Activated T-cell treated with anti-CD3 and anti-CD28 coated beads, Interleukin-2, amount 50 U/mL, for 72 hours (primary cell): Measurements from ENCODE around the gene DCC. TPM values are rescaled to one million over a fixed set of nuclear protein-coding genes. Genes with fewer than 3 reads are reported as not detected.

ENCODE experiments used
- ATAC-seq, 2 donors: fragments of 150-1000 bp; cut with Tn5 transposase; replicated peaks in 1 of 2; 2 replicates each; pipeline ENCODE4 v1.10.0; 2021; ENCODE audit warnings: moderate library complexity in 2 of 2, mild to moderate bottlenecking in 1 of 2
- DNase-seq, 2 donors: peaks; one replicate each; pipeline ENCODE4 v3.0.0; 2021 to 2022; ENCODE audit warnings: mixed read lengths in 1 of 2
- H3K27ac Mint-ChIP-seq: one replicate; pipeline ENCODE4 v1.8.0; 2022; ENCODE audit warnings: mild to moderate bottlenecking, moderate library complexity, mixed read lengths
- H3K27me3 Mint-ChIP-seq: one replicate; pipeline ENCODE4 v1.8.0; 2022; ENCODE audit warnings: low read depth, mixed read lengths
- H3K36me3 Mint-ChIP-seq, 2 donors: one replicate each; pipeline ENCODE4 v1.8.0; 2022; ENCODE audit warnings: mixed read lengths in 2 of 2, mild to moderate bottlenecking in 1 of 2; ENCODE audit not compliant: insufficient read depth in 2 of 2
- H3K4me1 Mint-ChIP-seq: one replicate; pipeline ENCODE4 v1.8.0; 2022; ENCODE audit warnings: low read depth, mixed read lengths
- H3K4me3 Mint-ChIP-seq, 2 donors: one replicate each; pipeline ENCODE4 v1.8.0; 2022; ENCODE audit warnings: mild to moderate bottlenecking in 2 of 2, mixed read lengths in 2 of 2, moderate library complexity in 2 of 2
- H3K9me3 Mint-ChIP-seq, 2 donors: one replicate each; pipeline ENCODE4 v1.8.0; 2022; ENCODE audit warnings: mixed read lengths in 2 of 2
- total RNA-seq, 2 donors: library from RNA; stranded (reverse); gene quantifications; one replicate each; pipeline ENCODE4 v1.2.3, GENCODE V29; 2022

The DCC gene
- total RNA-seq, 2 donors from 2014 or later, result not detected

GRCh38 chr18:52403291-52404021 lies 63.5 kb downstream of the DCC start:
- H3K27me3 Mint-ChIP-seq, result no peaks in the 10 kb centered on the region
- peaks cover 0 to 4% of the 10 kb centered on the region in 2 donors for H3K9me3 Mint-ChIP-seq
- H3K4me1 Mint-ChIP-seq, result no peaks in the 10 kb centered on the region
- H3K36me3 Mint-ChIP-seq, result no peaks in the 10 kb centered on the region
- H3K4me3 Mint-ChIP-seq, result no peak overlapping the region
- ATAC-seq (no peak), DNase-seq (no peak)
- H3K27ac Mint-ChIP-seq, result no peak overlapping the region

DNA sequence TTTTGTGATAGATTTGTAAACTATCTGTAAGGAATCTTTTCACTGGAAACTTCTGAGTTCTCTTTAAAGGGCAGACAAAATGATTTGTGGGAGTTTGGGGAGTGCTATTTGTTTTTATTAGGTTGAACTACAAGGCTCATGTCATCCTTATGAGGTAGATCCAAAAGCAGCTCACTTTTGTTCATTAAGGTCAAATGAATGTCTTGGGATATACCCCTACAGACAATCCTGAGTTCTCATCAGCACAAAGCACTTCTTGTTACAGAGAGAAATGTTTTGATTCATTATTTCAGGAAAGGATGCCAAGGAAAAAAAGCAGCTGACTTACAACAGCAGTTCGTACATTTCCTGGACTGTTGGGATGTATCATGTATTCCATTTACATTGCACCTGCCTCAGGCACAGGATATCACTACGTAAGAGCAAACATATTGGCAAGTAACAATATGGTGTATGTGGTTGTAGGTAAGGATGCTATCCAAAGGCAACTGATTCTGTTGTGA lies 68.9 kb downstream of the DCC start:
- Mint-ChIP-seq H3K36me3 (no peaks in the 10 kb centered on the region), H3K4me1 (no peaks in the 10 kb centered on the region), H3K27me3 (no peaks in the 10 kb centered on the region), H3K4me3 (no peak overlapping the region), H3K9me3 (peaks cover 2 to 4% of the 10 kb centered on the region in 2 donors), H3K27ac (no peak overlapping the region)
- DNase-seq (no peak), ATAC-seq (no peak)

DNA sequence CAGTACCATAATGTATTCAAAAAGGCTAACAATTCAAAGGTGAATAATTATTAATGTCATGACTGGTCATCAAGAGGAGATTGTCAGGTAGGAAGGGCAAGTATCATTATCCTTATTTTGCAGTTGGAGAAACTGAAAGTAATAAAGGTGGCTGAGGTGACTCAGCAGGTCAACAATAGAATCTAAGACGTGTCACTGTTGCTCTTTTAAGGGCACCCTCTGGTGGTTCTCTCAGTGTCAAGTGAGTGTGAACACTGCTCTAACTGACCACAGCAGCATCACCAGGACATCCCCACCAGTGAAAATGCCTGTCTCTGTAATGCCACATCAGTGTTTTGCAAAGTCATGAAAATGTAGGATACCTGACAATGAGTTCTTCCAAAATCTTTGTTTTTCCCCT lies 69.7 kb downstream of the DCC start:
- no peak overlapping the region for H3K4me3 Mint-ChIP-seq
- DNase-seq (no peak), ATAC-seq (no peak)
- no peak overlapping the region for H3K27ac Mint-ChIP-seq
- H3K9me3 Mint-ChIP-seq, result peaks cover 2% of the 10 kb centered on the region in 2 donors
- H3K36me3 Mint-ChIP-seq, result no peaks in the 10 kb centered on the region
- no peaks in the 10 kb centered on the region for H3K4me1 Mint-ChIP-seq
- H3K27me3 Mint-ChIP-seq, result no peaks in the 10 kb centered on the region

GRCh38 chr18:52415131-52415530 lies 75.1 kb downstream of the DCC start:
- Mint-ChIP-seq H3K4me1 (no peaks in the 10 kb centered on the region), H3K9me3 (peaks cover 0 to 7% of the 10 kb centered on the region in 2 donors), H3K27ac (no peak overlapping the region), H3K36me3 (no peaks in the 10 kb centered on the region), H3K27me3 (no peaks in the 10 kb centered on the region), H3K4me3 (no peak overlapping the region)
- ATAC-seq, result no peak
- DNase-seq, result no peak

GRCh38 chr18:52422985-52423601 lies 83.1 kb downstream of the DCC start:
- H3K27me3 Mint-ChIP-seq, result no peaks in the 10 kb centered on the region
- ATAC-seq (no peak), DNase-seq (no peak)
- no peaks in the 10 kb centered on the region for H3K36me3 Mint-ChIP-seq
- peaks cover 2 to 6% of the 10 kb centered on the region in 2 donors for H3K9me3 Mint-ChIP-seq
- H3K27ac Mint-ChIP-seq, result no peak overlapping the region
- H3K4me3 Mint-ChIP-seq, result no peak overlapping the region
- H3K4me1 Mint-ChIP-seq, result no peaks in the 10 kb centered on the region

DNA sequence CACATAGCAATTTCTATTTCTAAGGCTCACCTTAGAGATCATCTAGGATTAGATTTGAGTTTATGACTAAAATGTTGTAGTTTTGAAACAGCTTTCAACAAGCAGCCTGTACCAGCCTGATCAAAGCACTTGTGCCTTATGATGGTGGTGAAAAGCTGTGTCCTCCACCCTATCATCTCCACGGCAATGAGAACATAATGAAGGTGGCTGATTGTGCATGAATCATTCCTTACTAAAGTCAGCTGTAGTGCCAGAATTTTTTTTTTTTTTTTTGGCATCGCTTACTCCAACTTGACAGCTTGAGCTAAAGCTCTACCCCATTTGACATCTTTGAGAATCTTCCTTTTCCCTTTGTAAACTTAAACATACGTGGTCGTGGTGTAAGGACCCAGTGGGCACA lies 86.0 kb downstream of the DCC start:
- Mint-ChIP-seq H3K27ac (no peak overlapping the region), H3K36me3 (no peaks in the 10 kb centered on the region), H3K4me3 (no peak overlapping the region), H3K9me3 (peaks cover under 1 to 3% of the 10 kb centered on the region in 2 donors), H3K27me3 (no peaks in the 10 kb centered on the region), H3K4me1 (no peaks in the 10 kb centered on the region)
- ATAC-seq (no peak), DNase-seq (no peak)

DNA sequence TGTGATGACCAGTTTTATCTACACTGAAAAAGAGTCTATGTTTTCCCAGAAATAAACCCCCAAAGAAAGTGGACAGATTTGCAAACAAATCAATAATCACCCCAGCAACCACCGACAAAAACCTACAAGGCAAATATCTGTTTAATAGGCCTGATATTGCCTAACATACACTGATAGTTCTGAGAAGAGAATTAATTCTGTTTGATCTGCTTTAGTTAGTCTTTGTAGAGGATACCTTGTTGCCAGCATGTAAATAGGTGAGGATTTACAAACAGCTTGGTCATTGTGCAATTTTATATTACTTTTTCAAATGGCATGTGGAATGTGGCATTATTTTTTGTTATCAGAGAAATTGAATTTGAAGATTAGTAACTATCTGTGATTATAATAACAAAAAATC lies 86.5 kb downstream of the DCC start:
- no peaks in the 10 kb centered on the region for H3K36me3 Mint-ChIP-seq
- peaks cover 0 to 3% of the 10 kb centered on the region in 2 donors for H3K9me3 Mint-ChIP-seq
- no peak overlapping the region for H3K27ac Mint-ChIP-seq
- H3K4me1 Mint-ChIP-seq, result no peaks in the 10 kb centered on the region
- ATAC-seq (no peak), DNase-seq (no peak)
- H3K4me3 Mint-ChIP-seq, result no peak overlapping the region
- H3K27me3 Mint-ChIP-seq, result no peaks in the 10 kb centered on the region

GRCh38 chr18:52427521-52428175 lies 87.7 kb downstream of the DCC start:
- peaks cover 0 to 2% of the 10 kb centered on the region in 2 donors for H3K9me3 Mint-ChIP-seq
- no peak for ATAC-seq

GRCh38 chr18:52431683-52432082 lies 91.7 kb downstream of the DCC start:
- Mint-ChIP-seq H3K9me3 (peaks cover 2% of the 10 kb centered on the region in 2 donors), H3K27ac (no peak overlapping the region), H3K4me3 (no peak overlapping the region), H3K4me1 (no peaks in the 10 kb centered on the region), H3K36me3 (no peaks in the 10 kb centered on the region), H3K27me3 (no peaks in the 10 kb centered on the region)
- DNase-seq (no peak), ATAC-seq (no peak)

More at GRCh38 chr18:52427521-52428175, 87.7 kb downstream of the DCC start:
- no peaks in the 10 kb centered on the region for H3K36me3 Mint-ChIP-seq
- no peaks in the 10 kb centered on the region for H3K4me1 Mint-ChIP-seq
- no peaks in the 10 kb centered on the region for H3K27me3 Mint-ChIP-seq
- no peak overlapping the region for H3K27ac Mint-ChIP-seq
- DNase-seq, result no peak
- no peak overlapping the region for H3K4me3 Mint-ChIP-seq

DNA sequence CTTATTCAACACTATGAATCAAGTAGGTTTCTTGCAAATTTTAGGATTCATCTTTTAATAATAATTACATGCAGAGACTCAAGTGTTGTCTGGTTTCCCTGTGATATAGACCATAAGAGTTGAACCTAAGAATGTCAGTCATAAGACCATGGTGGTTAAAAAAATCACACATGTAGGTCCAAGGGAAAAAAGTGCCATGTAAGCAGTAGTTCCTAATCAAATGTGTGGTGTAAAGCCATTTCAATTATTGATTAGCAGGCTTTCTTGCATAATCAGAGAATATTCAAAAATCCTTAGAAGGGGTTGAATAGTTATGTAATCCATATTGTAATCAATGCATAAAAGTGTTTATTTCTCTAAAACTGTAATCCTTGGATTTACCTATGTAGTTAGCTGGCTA lies 93.8 kb downstream of the DCC start:
- H3K36me3 Mint-ChIP-seq, result no peaks in the 10 kb centered on the region
- no peaks in the 10 kb centered on the region for H3K4me1 Mint-ChIP-seq
- H3K27ac Mint-ChIP-seq, result no peak overlapping the region
- DNase-seq, result no peak
- H3K9me3 Mint-ChIP-seq, result peaks cover 2 to 4% of the 10 kb centered on the region in 2 donors
- no peak for ATAC-seq
- no peak overlapping the region for H3K4me3 Mint-ChIP-seq
- no peaks in the 10 kb centered on the region for H3K27me3 Mint-ChIP-seq

DNA sequence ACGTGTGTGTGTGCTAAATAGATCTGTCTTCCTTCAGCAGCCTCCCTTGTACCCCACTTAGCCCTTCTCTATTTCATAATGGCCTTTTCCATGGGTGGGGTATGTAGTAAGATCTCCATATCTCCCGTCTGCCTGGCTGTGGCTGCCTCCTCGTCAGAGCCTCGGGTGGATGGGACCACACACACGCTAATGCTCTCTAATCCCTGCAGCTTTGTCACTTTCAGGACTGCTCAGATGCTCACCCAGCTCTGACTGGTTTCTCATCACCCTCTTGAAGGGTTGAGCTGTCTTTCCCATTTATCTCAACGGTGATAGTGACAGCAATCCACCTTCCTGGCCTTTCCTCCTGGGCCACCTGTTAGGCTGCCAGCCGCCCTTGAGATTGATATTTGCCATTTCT lies 95.3 kb downstream of the DCC start:
- H3K4me3 Mint-ChIP-seq, result no peak overlapping the region
- no peaks in the 10 kb centered on the region for H3K4me1 Mint-ChIP-seq
- no peaks in the 10 kb centered on the region for H3K27me3 Mint-ChIP-seq
- peaks cover 2 to 4% of the 10 kb centered on the region in 2 donors for H3K9me3 Mint-ChIP-seq
- no peak for ATAC-seq
- H3K36me3 Mint-ChIP-seq, result no peaks in the 10 kb centered on the region
- DNase-seq, result no peak
- H3K27ac Mint-ChIP-seq, result no peak overlapping the region

DNA sequence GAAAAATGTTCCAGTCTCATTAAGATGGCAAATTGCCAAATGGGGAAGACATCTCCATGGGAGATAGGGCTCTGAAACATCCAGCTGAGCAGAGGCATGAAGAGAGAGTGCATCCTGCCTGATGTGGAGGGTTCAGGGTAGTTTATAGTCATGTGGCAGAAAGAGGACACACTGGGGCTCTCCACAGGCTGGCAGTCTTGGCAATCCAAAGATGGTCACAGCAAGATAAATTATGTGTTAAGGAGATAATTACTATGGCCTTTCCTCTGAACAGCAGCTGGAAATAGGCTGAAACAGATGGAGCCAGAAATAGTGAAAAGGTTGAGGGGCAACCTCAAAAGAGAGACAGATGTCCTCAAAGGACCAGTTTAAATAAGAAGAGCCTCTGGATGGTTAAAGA lies 97.2 kb downstream of the DCC start:
- no peak overlapping the region for H3K4me3 Mint-ChIP-seq
- no peak for ATAC-seq
- H3K36me3 Mint-ChIP-seq, result no peaks in the 10 kb centered on the region
- DNase-seq, result no peak
- no peak overlapping the region for H3K27ac Mint-ChIP-seq
- peaks cover 2 to 4% of the 10 kb centered on the region in 2 donors for H3K9me3 Mint-ChIP-seq
- H3K27me3 Mint-ChIP-seq, result no peaks in the 10 kb centered on the region
- H3K4me1 Mint-ChIP-seq, result no peaks in the 10 kb centered on the region

DNA sequence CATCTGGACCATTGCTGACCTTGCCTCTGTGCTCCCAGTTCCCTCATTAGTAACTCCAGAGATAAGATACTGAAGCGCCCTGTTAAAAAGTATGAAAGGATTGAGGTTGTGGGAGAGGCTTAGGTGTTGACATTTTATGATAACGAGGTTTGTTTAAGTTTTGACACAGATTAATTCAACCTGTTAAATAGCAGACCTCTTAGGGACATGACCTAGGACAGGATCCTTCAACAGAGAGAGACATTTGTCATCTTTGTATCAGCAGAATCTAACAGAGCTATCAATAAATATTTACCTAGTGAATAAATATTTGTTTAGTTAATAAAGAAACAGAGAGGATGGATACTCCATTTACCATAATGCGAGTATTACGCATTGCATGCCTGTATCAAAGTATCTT lies 99.5 kb downstream of the DCC start:
- H3K9me3 Mint-ChIP-seq, result peaks cover 3 to 5% of the 10 kb centered on the region in 2 donors

More for the DNA sequence above, 99.5 kb downstream of the DCC start:
- Mint-ChIP-seq H3K4me3 (no peak overlapping the region), H3K27ac (no peak overlapping the region), H3K4me1 (no peaks in the 10 kb centered on the region), H3K36me3 (no peaks in the 10 kb centered on the region), H3K27me3 (no peaks in the 10 kb centered on the region)
- ATAC-seq (no peak), DNase-seq (no peak)
